GM13976 (cell line): ENCODE data around the gene CENPT.

Experiments
- DNase-seq: peaks from one replicate; pipeline ENCODE4 v3.0.0; 2012; ENCODE audit warnings: low spot score
- CTCF ChIP-seq: IDR thresholded peaks from 2 replicates; pipeline ENCODE4 v1.5.1; 2012; ENCODE audit warnings: borderline replicate concordance, mild to moderate bottlenecking; ENCODE audit not compliant: insufficient read depth; ENCODE audit errors: extremely low read depth, missing control alignments, control extremely low read depth
- in situ Hi-C: fragments of 300-500 bp; cut with MboI; formaldehyde crosslinking; loops from one replicate; pipeline ENCODE4 v1.12.0; 2022; ENCODE audit warnings: low sequenced_read_pairs, mixed read lengths, inconsistent platforms; ENCODE audit not compliant: unreplicated experiment

The CENPT gene

GRCh38 chr16:67886387-67886786 lies 38.9 kb upstream of the CENPT start:
- no peak for DNase-seq
- in situ Hi-C loops, result no loop called here
- no peak for TF ChIP-seq CTCF

- in situ Hi-C loops, result no loop called here
- DNase-seq, result no peak
- TF ChIP-seq CTCF, result no peak
Observed at GRCh38 chr16:67885976-67886375, 38.5 kb upstream of the CENPT start.

GRCh38 chr16:67885545-67885944 lies 38.1 kb upstream of the CENPT start:
- no peak for DNase-seq
- in situ Hi-C loops, result no loop called here

GRCh38 chr16:67884684-67885083 lies 37.2 kb upstream of the CENPT start, which contains the start of gene NRN1L:
NRN1L (plus strand) TSS chr16:67884885; CDS start chr16:67884904, 19 bp downstream.
- DNase-seq, result no peak
- TF ChIP-seq CTCF, result no peak
- in situ Hi-C loops, result no loop called here

More at GRCh38 chr16:67885545-67885944, 38.1 kb upstream of the CENPT start:
- TF ChIP-seq CTCF, result no peak

- TF ChIP-seq CTCF, result peak; percentile 93
- DNase-seq, result peak; percentile 89
- in situ Hi-C loops, result no loop called here
Observed at GRCh38 chr16:67883872-67884261, 36.4 kb upstream of the CENPT start.

GRCh38 chr16:67883146-67883871 lies 35.8 kb upstream of the CENPT start:
- no peak for DNase-seq
- in situ Hi-C loops, result no loop called here
- TF ChIP-seq CTCF, result no peak
